Right hindlimb (tissue), 1 donor: ENCODE measurements around the gene MPRIP.

ENCODE experiments used
- DNase-seq: peaks from one replicate; pipeline ENCODE4 v3.0.0-alpha.2; 2018

The MPRIP gene

DNA sequence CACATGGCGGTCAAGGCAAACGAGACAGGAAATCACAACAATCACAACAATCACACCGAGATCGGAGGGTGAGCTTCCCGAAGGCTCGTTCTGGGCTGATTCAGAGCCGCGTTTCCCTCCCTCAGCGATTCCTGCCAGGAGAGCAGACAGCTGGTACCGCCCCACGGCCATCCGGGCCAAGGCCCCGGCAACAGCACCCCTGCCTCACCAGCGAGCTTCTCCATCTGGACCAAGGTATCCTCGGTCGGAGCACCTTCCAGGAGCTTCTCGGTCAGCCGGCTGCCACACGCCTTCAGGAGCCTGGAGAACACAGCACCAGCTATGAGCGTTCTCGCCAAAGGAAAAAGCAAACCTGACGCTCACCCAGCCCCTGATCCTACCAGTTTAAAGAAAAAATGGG lies 179.1 kb downstream of the MPRIP start:
- DNase-seq: no peak

DNA sequence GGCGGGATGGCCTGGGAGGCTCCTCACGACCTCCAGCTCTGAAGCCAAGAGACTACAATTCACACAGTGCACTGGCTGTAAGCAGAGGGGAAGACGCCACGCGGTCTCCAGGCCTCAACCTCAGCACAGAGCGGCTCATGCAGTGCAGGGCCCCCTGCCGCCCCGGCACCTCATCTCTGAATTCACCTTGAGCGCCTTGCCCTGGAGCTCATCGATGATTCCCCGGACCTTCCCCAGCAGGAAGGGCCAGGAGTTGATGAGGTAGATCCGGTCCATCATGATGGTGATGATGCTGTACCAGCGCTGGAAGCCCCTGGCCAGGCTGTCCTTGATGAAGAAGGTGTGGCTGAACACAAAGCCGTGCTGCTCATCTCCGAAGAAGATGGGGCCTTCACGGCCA lies 181.5 kb downstream of the MPRIP start:
- no peak for DNase-seq

DNA sequence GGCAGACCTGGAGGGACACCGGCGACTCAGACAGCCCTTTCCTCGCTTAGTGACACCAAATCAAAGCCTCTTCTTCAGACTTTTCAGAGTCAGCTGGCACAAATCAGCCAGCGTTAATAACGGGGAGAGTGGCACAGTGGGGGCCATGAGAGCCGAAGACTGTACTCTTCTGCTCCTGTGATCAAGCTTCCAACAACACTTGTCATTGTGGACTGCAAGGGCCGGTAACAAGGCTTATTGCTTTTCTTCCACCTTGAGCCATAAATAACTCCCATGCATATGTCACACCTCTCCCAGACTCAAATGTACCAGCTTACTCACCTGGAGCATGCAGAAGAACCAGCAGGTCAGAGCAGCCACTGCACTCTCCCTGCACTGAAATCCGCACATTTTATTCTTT lies 181.9 kb downstream of the MPRIP start:
- no peak for DNase-seq

DNA sequence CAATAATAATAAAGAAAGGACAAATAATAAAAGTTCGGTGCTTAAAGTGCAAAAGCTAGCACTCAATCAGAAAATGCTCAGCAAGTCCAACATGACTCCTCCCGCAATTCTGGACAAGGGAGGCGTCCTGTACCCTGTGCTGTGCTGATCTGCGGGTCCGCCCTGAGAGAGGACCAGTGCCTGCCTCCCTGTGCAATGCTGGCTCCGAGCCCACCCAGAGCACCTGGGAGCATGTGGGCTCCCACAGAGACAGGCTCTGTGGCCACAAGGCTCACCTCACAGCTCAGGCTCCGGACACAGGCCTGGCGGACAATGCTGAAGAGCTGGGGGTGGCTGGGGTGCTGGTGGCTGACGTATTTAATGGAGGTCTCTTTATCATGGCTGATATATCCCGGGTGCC lies 183.6 kb downstream of the MPRIP start:
- DNase-seq: no peak

DNA sequence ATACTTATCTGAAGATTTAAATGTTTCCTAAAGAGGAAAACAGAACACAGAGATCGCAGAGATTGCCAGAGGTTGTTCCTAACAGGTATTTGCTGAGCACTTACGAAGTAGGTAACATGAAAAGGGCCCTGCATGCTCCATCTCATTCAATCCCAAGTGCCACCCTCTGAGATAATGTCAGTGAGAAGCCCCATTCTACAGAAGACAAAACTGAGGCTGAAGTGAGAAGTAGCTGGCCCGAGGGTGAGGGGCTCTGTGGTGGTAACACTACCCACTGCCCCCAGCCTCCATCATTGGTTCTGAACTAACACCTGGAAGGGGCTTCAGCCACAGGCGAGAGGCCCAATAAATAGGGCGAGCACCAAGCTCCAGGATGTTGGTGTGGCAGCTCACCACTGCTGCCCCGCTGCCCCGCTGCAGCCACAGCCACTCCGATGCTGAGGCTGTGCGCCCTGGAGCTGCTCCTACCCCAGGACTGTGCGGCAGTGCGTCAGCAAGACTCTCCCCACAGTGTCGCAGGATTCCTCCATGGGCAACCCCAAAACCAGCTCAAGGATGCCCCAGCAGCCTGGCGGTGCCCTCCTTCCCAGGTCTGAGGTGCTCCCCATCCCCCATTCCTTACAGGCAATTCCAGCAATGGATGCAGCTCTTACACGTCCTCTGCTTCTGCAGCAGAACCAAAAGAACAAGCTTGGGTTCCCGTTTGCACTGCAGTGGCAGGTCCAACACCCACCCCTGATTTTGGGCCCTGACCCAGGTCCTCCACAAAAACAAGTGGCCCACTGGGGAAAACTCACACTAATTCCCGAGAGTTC lies 184.4 kb downstream of the MPRIP start:
- no peak for DNase-seq

DNA sequence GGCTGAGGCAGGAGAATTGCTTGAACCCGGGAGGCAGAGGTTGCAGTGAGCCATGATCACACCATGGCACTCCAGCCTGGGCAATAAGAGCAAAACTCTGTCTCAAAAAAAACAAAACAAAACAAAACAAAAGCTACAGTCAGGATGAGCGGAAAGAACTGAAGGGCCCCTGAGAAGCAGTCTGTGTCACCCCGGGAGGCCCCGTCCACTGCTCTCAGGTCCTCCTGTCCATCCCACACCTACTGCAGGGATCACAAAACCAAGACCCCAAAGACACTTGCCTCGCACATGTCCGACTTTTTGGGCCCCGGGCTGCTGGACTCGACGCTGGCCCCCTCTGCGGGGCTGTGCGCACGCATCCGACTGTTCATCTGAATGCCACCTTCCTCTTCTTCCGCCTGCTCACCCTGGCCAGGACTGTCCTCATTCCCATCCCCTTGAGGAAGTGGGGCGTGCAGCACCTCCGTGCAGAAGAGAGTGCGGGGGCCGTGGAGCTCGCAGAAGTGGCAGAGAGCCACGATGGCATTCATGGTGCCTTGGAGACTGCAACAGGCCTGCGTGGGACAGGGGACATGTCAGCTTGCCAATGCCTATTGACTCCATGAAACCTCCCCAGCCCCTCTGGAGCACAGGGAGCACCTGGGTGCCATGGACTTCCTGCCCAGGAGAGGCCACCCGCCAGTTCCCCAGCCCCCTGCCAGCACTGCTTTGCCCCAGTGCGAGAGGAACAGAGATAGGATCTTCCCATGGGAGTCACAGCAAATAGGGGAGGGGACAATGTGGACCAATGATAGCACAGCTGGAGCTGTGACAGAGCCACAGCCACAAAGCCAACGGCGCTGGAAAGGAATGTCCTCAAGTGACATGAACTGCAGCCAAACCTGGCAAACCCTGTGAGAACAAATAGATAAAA lies 185.6 kb downstream of the MPRIP start:
- DNase-seq: no peak

GRCh38 chr17:17228521-17229279 lies 186.4 kb downstream of the MPRIP start:
- DNase-seq: no peak

GRCh38 chr17:17229416-17230384 lies 187.4 kb downstream of the MPRIP start:
- no peak for DNase-seq

- DNase-seq: no peak
Measured at GRCh38 chr17:17231621-17232302, 189.5 kb downstream of the MPRIP start.

GRCh38 chr17:17232303-17232621 lies 190.0 kb downstream of the MPRIP start:
- DNase-seq: no peak

GRCh38 chr17:17235212-17236174 lies 193.2 kb downstream of the MPRIP start:
- DNase-seq: no peak

DNA sequence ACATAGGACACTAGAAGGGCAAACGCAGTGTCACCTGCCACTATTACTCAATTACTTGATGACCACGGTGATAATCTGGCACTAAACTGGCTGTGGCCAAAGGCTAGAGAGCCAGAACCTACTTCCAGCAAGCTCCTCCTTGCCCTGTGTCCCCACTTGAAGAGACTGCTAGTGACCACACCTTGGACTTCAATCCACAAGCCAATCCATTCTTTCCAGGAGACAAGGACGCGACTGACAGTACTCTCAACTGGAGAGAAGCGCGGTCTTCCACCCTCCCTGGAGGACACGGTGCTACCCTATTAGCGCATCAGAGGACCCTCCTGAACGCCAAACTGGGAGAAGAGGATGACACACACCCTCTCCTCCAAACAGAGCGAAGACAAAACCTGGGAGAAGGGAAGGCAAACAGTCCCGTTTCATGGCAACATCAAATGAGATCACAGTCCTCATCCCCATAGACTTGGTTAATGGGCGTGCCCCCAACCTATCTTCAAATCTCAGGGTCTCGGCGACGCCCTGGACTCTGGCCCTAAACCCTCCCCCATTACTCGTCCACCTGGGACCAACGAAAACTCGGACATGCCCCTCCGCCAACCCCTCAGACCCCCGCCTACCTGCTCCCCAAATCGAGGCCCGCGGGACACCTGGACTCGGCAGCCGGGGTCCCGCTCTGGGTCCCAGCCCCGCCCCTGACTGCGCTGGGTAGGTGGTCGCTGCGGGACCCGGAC lies 194.2 kb downstream of the MPRIP start:
- DNase-seq: peak; percentile 35

GRCh38 chr17:17237026-17237799 lies 195.0 kb downstream of the MPRIP start, which contains the start of gene FLCN:
FLCN (minus strand) TSS chr17:17237168; CDS start chr17:17228137, 9,031 bp downstream.
- peak; percentile 91 for DNase-seq

GRCh38 chr17:17239832-17240231 lies 197.6 kb downstream of the MPRIP start:
- DNase-seq: no peak

GRCh38 chr17:17241656-17242055 lies 199.4 kb downstream of the MPRIP start:
- DNase-seq: no peak

DNA sequence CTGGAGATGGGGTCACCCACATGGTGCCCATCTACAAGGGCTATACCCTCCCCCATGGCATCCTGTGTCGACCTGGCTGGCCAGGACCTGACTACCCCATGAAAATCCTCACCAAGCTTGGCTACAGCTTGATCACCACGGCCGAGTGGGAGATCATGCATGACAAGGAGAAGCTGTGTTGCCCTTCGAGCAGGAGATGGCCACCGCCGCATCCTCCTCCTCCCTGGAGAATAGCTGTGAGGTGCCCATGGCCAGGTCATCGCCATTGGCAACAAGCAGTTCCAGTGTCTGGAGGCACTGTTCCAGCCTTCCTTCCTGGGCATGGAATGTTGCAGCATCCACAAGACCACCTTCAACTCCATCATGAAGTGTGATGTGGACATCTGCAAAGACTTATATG lies 200.0 kb downstream of the MPRIP start:
- no peak for DNase-seq
